NCI-H2227 treated with DMSO at 0.1 percent for 48 hours (cell line): Measurements from ENCODE around the gene RXRA.
A peak's percentile ranks its signal among the peaks of the same experiment; 100 is the strongest.

Source experiments
- DNase-seq: peaks from one replicate; lab custom pipeline; 2025; lab: John Stamatoyannopoulos, UW

Gene RXRA

DNA sequence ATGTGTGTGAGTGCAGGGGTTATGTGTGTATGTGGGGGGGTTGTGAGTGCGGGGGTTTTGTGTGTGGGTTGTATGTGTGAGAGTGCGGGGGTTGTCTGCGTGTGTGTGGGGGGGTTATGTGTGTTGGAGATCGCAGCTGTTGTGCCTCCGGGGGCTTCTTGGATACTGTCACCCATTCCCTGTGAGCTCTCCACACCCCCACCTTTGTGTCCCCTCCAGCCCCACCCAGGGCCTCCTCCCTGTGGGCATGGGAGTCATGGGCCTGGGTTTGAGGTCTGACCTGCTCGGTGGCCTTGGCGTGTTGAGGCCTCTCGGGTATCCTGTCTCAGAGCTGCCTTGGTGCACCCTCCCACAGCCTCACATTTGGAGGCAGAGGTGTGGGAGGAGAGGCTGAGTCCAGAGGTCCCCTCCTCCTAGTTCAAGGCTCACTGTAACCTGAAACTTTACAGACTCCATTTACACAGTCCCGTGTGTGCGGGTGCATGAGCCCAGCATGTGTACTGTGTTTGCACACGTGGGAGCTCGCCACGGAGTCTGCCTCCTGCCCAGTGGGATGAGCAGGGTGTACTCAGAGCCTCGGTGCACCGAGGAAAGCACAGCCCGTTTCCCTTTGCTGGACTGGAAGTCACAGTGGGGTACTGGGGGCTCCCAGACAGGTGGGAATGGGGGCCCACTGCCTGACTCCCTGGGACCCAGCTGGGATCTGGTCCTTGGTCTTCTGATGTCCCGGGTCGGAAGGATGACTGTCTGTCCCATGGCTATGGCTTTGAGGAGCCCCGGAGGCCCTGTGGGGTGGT lies 43.4 kb downstream of the RXRA start:
- no peak for DNase-seq

DNA sequence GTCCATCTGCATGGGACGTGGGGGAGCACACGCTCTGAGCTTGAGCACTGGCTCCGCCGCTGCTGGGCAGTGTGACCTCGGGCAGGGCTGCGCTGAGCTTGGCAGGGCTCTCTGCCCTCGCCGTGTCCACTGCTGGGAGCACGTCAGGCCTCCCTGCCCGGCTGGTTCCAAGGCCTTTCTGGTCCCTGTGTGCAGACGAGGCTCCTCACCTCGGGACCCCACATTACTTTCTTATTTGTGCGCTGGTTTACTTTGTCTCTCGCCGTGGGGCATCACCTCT lies 43.9 kb downstream of the RXRA start:
- no peak for DNase-seq

DNA sequence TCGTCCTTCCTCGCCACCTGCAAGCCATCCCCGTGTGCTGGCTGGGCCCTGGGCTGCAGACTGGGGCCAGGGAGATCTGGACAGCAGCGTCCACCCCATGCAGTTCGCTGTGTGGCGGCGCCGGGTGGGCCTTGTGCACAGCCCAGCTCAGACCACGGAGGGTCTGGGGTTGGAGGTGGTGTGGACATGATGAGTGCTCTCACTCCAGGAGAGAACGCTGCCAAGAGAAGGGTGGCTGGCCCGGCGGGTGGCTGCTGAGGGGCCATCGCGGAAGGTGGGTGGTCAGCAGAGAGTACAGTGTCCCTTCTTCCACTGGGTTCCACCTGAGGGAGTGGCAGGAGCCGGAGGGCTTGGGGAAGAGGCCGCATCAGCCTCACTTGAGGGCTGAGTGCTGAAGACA lies 44.4 kb downstream of the RXRA start:
- DNase-seq: no peak

DNA sequence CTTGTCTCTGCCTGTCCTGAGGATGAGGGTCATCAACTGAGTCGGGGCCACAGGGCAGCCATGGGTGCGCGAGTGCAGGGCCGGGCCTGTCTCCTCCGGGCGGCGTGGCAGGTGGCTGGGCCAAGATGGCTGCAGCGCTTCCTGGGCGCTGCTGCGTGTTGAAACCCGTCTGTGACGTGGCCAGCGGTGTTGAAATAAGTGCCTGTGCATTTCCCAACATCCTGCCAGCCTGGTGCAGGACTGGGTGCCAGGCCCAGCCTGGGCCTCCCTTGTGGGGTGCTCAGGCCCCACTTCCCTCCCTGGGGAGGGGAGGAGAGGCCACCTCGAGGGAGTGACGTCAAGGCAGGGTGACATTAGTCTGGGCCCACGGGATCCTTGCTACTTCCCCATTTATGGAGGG lies 45.5 kb downstream of the RXRA start:
- no peak for DNase-seq

DNA sequence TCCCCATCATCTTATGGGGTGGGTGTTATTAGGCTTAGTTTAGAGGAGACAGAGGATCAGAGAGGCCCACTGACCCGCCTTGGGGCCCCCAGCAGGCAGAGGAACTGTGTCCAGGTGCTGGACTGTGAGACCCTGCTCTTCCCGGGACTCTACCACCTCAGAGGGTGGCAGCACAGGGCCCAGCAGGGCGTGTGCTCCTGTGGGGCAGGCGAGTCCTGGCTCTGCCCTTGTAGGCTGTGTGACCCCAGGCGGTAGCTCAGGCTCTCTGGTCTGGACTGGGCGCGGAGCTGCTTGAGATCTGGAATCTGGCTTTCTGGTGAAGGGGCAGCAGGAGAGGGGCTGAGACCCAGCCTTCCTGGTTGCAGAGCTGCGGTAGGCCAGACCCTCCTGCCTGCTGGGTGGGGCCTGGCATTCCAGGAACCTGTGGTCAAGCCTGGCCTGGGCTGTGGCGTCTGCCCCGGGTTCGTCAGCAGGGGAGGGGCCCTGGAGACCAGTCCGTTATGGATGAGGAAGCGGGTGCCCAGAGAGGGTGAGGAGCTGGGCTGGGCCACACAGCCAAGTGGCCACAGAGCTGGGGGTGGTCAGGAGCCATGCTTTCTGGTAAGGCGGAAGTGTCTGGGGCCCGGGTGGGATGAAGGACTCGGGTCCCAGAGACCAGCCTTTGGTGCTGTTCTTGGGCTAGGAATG lies 46.5 kb downstream of the RXRA start:
- DNase-seq: no peak

DNA sequence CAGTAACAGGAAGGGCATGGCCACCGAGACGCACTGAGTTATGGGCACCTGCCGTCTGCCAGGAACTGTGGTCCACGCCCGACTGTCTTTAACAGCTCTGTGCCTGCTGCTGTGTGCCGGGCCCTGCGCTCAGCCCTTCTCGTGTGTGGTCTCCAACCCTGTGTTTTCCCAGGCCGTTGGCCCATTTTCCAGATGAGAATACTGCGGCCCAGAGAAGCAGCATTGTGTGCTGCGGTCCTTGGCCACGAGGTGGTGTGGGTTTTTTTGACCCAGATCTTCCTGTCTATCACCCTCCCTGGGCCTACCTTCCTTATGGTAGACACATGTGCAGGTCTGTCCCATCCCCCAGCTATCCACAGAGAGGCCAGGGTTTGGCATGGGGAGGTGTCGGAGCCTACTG lies 47.0 kb downstream of the RXRA start:
- DNase-seq: no peak

DNA sequence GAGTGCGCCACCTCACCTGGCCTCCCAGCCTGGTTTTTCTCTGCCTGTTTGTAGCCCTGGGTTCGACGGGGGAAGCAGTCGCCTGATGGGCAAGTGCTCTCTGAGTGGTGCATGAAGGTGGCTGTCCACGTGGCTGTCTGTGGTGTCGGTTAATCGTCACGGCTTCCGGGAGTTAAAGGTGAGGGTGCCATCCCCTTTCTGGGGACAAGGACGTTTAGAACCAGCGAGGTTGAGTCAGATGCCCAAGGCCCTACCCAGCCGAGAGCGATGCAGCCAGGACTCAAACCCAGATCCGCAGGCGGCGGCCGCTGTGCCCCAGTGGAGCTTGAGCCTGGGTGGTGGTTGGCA lies 47.7 kb downstream of the RXRA start:
- no peak for DNase-seq

DNA sequence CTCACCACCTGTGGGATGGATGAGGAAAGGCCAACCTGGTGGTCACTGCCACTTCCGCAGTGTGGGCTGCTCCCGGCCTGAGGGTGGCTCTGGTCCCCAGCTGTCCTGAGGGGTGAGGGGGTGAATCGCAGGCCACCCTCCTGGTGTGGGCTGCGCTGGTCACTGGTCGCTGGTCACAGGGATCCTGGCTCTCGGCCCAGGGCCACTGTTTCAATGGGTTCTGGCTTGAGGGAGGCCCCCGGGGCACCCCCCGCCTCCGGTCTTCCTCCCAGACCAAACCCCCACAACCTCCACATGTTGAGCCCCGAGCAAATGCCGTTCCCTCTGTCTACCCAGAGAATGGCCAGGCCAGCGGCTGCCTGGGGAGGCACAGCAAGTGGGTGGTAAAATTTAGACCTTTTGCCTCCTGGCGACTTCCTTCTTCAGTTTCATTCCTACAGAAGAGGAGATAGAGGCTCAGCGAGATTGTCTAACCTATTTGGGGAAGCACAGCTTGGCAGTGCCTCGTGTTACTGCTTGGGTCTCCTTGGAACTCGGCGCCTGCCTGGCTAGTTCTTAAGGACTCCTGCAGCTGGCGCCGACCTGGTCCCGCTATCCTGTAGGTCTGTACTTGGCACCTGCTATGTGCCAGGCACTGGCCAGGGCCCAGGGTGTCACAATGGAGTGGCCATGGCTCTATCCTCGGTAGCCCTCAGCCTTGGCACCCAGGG lies 48.2 kb downstream of the RXRA start:
- DNase-seq: no peak

DNA sequence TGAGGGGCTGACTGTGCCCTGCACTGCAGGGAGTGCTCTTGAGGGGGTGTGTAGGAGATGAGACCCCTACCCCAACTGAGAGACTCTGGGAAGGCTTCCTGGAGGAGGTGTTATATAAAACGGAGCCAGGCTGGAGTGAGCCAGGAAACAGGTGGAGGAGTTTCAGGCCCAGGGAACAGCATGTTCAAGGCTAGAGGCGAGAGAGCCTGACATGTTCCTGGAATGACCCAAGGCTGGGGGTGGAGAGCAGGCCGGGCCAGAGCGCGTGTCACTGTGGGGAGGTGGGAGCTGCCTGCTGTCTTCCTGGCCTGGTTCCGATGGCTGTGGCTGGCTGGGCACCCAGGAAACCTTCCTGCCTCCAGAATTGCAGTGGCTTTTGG lies 48.7 kb downstream of the RXRA start:
- no peak for DNase-seq

DNA sequence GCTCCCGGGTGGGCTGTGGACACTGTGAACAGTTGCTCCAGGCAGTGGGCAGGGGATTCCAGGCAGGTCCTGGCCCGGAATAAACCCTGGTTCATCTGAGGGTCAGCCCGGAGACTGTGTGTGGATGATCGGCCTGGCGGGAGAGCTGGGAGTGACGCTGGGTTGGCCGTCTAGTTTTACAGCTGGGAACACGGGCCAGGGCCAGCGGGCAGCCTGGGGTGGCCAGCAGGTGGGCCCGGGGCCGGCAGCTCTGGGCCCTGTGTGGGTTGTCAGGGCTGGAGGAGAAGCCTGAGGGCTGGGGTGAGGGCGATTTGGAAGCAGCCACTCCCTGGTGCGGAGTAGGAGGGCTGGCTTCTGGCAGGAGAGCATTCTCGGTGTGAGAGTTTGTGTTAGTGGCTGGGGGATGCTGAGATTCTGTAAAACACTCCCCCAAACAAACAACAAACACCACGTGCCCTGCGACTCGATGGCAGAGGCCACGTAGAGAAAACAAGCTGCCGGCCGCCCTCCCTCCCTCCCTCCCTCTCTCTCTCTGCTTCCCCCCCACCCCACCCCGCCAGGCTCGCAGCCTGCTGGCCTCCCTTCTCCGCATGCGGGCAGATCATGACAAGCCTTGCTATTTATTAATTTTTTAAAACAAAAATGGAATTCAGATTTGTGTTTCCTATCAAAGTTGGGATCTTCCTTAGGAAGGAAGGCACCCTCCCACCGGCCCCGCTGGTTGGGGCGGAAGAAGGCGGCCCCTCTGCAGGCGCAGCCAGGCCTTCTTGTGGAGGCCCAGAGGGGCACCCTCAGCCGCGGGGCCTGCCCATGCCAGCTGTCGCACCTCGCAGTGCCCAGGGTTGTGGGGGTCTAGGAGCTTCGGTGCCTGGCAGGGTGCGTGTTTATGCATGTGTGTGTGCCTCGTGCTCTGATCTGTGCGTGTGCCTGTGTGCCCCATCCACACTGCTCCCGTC lies 49.5 kb downstream of the RXRA start:
- DNase-seq: peak; percentile 8

DNA sequence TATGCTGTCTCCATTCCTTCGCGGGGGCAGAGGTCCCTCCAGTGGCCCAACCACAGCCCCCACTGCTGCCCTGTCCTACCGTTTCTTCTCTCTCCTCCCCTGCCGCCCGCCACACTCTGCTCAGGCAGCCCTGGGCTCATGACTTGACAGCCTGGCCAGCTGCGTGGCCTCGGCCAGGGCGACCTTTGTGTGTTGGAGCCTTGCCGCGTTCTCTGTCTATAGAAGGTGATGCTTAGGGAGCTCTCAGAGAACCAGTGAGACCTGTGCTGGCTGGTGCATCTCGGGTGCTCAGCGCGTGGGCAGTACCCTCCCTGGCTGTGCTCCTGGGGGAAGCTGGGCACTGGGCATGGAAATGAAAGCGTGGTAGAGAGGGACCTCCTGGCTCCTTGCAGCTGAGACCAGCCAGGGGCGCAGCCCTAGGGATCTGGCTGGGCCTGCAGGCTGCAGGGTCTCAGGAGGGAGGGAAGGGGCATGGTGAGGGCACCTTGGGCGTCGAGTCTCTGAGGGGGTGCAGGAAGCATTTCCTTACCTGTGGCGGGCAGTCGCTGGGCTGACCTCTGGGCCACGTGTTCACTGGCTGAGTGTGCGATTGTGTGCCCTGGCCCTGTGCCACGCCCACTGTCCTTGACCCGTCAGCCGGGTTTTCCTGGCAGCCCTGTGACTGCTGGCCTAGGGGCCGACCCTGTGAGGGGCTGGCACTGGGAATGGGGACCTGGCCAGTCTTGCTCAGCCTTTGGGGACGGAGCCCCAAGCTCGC lies 50.3 kb downstream of the RXRA start:
- no peak for DNase-seq

DNA sequence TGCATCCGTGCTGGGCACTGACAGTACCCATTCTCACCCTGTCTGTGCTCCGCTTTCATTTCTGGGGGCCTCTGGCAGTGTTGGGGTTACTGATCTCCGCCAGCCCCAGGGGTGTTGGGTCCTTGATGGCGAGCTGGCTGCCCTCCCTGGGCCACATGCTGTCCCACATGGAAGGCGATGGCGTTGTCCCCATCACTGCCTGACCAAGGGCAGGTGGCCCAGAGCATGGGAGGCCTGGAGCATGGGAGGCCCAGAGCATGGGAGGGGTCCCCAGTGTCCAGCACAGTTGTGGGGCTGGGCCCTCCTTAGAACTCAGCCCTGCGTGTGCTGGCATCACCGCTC lies 50.9 kb downstream of the RXRA start:
- DNase-seq: no peak

DNA sequence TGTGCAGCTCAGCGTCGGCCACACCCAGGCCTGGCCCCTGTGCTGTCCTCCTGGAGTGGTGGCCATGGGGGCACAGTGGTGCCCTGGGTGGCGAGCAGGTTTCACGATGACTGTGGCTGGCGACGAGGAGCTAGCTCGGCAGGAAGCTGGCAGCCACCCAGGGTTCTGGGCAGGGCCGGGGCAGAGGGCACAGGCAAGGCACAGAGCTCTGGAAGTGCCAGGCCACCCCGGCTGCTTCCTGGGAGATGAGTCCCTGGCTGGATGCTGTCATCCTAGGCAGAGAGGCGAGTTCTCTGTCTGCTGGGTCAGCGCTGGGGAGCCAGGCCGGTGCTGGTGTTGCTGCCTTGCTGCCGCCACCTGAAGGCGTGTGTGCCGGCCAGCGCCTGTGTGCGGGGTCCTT lies 51.7 kb downstream of the RXRA start:
- DNase-seq: no peak

DNA sequence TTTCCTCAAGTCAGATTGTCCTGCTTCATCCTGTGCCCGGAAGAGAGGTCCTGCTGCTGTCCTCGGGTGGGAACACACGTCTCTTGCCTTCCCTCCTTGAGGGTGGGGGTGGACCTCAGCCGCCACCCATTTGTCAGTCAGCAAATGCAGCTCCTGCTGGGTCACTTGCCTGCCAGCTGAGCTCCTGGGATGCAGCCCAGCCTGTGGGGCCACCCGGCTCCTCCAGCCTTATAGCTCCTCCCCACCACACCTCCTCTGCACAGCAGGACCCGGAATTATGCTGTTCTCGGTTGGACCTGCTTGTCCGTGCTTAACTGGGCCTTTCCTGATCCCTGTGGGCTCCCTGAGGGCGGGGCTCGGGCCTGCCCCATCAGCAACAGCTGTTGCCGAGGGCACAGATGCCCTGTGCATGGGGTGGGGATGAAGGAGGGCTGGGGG lies 52.7 kb downstream of the RXRA start:
- DNase-seq: no peak

DNA sequence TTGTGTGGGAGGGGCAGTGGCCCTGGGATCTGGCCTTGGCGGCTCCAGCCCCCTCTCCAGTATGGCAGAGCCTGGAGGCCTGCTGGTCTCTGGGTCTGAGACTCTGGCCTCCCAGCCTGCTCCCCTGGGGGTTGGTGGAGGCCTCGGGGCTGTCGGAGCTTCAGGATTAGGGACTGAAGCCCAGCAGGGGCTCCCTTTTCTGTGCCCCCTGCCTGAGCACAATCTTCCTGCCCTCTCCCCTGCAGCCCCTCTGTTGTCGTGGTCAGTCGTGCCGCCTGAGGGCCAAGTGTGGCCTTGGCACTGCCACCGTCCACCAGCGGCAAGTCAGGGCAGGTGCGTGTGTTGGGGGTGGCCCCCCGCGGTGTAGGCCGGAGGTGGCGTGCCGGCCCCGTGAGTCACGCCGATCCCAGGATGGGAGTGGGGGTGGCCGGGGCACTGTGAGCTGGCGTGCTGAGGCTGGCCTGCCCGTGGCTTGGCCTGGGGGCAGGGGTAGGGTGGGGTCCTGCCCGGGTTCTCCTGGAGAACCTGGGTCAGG lies 53.6 kb downstream of the RXRA start:
- no peak for DNase-seq

DNA sequence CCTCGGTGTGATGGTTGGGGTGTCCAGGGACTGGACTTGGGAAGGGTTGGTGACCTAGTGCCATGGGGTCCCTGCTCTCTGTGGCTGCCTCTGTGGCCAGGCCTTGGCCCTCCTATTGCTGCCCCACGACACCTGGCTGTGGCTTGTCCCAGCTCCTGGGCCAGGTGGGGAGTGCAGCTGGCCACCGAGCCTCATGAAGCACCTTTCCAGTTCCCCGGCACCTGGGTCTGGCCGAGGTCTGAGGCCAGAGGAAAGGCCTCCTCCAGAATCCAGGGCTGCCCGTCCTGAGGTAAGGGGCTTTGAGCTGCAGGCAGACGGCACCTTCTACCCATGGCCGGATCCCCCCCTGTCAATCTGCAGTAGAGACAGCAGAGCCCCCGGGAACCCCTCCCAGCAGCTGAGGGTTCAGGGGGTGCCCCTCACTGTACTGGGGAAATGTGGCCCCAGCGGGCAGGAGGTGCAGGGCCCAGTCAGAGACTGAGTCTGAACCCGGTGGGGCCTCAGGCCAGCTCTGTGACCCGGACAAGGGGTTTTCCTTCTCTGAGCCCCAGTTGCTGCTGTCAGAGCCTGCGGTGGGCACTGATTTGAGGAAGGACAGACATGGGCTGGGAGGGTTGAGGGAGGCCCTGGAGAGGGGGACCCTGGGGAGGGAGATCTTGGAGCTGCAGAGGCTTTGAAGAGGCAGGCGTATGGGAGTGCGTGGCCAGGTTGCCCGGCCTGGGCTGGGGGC lies 54.5 kb downstream of the RXRA start:
- DNase-seq: no peak

DNA sequence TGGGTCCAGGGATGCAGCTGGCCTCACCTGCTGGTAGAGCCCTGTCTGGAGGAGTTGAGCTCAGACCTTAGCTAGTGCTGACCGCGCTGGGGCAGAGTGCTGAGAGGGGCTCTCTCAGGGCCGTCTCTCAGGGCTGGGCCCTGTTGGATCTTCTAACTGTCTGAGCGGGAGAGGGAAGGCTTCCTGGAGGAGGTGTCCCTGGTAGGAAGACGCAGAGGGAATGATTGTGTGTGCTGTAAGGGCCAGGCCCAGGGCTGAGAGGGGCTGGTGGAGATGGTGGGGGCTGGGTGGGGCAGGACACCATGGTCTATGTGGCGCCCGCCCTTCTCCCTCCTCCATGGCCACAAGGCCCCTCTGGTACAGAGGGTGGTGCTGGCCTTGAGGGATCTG lies 55.0 kb downstream of the RXRA start:
- no peak for DNase-seq

DNA sequence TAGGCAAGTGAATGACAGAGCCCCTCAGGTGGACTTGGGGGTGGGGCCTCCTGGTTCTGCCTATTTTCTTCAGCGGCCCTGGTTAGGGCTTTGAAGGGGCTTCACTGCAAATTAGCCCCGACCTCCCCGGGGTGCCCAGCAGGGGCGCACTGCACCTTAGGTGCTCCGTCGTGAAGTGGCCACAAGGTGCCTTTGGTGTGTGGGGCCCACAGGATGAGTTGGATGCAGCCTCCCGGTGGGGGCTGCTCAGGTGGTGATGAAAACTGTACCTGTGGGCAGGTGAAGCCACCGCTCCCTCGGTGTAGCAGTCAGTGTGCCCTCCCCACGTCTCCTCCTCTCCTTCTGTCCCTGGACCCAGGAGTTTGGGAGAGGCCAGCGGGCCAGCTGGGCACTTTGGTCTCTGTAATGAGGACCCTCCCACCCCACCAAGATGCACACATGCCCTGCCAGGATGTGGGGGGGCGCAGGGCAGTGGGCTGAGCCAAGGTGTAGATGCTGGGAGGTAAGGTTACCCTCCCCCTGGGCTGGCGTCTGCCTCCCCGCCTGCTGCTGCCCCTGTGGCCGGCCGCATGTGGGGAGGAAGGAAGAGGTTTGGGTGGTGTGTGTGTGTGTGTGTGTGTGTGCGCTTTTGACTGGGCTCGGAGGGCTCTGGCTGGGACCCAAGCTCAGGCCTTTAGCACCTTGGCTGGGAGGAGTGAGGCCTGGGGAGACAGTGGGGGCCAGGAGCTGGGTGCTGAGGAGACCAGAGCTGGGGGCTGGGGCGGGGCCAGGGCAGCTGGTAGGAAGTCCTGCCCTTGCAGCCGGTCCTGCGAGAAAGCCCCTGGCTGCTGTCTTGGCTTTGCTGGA lies 55.6 kb downstream of the RXRA start:
- no peak for DNase-seq

DNA sequence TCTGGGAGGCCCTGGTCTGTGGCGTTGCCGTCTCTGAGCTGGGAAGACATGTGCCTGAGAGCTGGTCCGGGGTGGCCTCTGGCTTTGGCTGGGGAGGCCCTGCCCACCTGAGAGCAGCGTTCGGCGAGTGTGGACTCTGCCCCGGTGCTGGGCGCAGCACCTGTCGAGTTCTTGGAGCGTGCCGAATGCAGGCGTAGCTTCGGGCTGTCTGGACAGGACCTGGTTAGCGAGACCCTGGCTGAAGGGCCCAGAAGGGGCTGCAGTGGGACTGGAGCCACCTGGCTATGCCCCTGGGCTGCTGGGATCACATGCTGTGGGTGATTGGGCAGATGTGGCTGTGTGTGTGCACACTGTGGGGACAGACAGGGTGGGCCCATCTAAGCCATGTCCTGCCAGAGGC lies 56.5 kb downstream of the RXRA start:
- DNase-seq: no peak

DNA sequence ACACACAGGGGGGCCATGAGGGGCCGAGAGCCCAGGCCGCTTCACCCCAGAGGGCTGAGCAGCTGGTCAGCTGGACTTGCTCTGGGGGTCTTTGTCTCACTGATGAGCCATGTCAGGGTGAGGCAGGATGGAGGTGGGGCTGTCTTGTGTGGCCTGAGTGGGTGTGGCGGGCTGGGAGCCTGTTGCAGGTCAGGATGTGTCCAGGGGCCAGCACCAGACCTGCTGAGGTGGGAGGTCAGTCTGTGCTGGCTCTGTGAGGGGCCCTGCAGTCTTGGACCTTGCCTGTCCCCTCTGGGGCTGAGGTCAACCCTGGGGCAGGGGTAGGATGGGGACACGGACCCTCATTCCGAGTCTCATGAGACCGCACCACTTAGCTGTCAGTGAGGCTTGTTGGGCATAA lies 56.9 kb downstream of the RXRA start:
- DNase-seq: no peak
